ENCODE data around the gene AMT. TPM values are rescaled to one million over a fixed set of nuclear protein-coding genes. Genes with fewer than 3 reads are reported as not detected.

Gene AMT
- total RNA-seq, 4 donors from 2014 or later = 1.8 to 9.3 (median 5.4) TPM

- H3K4me3 ChIP-seq (ENCODE audit: low read depth, poor library complexity, severe bottlenecking) = no peak overlapping the region
- DNase-seq (ENCODE audit: low spot score in 2 of 2) = no peak
- 97 to 98% methylated on average over 6 of the region's 6 CpGs for WGBS, 2 donors
- intact Hi-C loops (cut with DNase I; ENCODE audit: low total_unique reads) = no loop called here
- TF ChIP-seq POLR2A (IDR thresholded peaks at IDR 0.05) = no peak
- no peak for TF ChIP-seq CTCF (IDR thresholded peaks at IDR 0.05)
These were observed 33.0 kb downstream of the AMT start for GRCh38 chr3:49389297-49389696.

GRCh38 chr3:49388289-49388820 lies 33.9 kb downstream of the AMT start:
- 65 to 85% methylated on average over 1 of the region's 1 CpG for whole genome bisulfite sequencing, 2 donors
- DNase-seq (ENCODE audit: low spot score in 2 of 2) = no peak
- H3K4me3 ChIP-seq (ENCODE audit: low read depth, poor library complexity, severe bottlenecking) = no peak overlapping the region
- intact Hi-C loops (cut with DNase I; ENCODE audit: low total_unique reads) = no loop called here
- no peak for TF ChIP-seq CTCF (IDR thresholded peaks at IDR 0.05)

GRCh38 chr3:49387721-49388120 lies 34.6 kb downstream of the AMT start:
- TF ChIP-seq POLR2A (IDR thresholded peaks at IDR 0.05) = no peak
- DNase-seq (ENCODE audit: low spot score in 2 of 2) = no peak
- 93% methylated on average over 2 of the region's 2 CpGs for WGBS, 2 donors
- intact Hi-C loops (cut with DNase I; ENCODE audit: low total_unique reads) = no loop called here
- H3K4me3 ChIP-seq (ENCODE audit: low read depth, poor library complexity, severe bottlenecking) = no peak overlapping the region

- no peak overlapping the region for H3K4me3 ChIP-seq (ENCODE audit: low read depth, poor library complexity, severe bottlenecking)
- 80 to 83% methylated on average over 11 of the region's 11 CpGs for WGBS, 2 donors
- TF ChIP-seq POLR2A (IDR thresholded peaks at IDR 0.05) (no peak), CTCF (IDR thresholded peaks at IDR 0.05) (no peak)
- no peak for DNase-seq (ENCODE audit: low spot score in 2 of 2)
- intact Hi-C loops (cut with DNase I; ENCODE audit: low total_unique reads) = no loop called here
These were observed 36.1 kb downstream of the AMT start for GRCh38 chr3:49386056-49386756.

- no peak for DNase-seq (ENCODE audit: low spot score in 2 of 2)
- H3K4me3 ChIP-seq (ENCODE audit: low read depth, poor library complexity, severe bottlenecking) = no peak overlapping the region
- intact Hi-C loops (cut with DNase I; ENCODE audit: low total_unique reads) = no loop called here
- 83 to 96% methylated on average over 1 of the region's 1 CpG for WGBS, 2 donors
- TF ChIP-seq POLR2A (IDR thresholded peaks at IDR 0.05) (no peak), CTCF (IDR thresholded peaks at IDR 0.05) (no peak)
These were observed 36.7 kb downstream of the AMT start for GRCh38 chr3:49385617-49386016.

- TF ChIP-seq POLR2A (IDR thresholded peaks at IDR 0.05) = no peak
- TF ChIP-seq CTCF (IDR thresholded peaks at IDR 0.05) = no peak
- DNase-seq (ENCODE audit: low spot score in 2 of 2) = no peak
- WGBS, 2 donors = 64 to 69% methylated on average over 5 of the region's 5 CpGs
- no peak overlapping the region for H3K4me3 ChIP-seq (ENCODE audit: low read depth, poor library complexity, severe bottlenecking)
- intact Hi-C loops (cut with DNase I; ENCODE audit: low total_unique reads) = no loop called here
These were observed 38.9 kb downstream of the AMT start for GRCh38 chr3:49383387-49383786.

Measured in lower leg skin (tissue), 4 donors.